Measurements from ENCODE around the gene BRSK1. TPM values are rescaled to one million over a fixed set of nuclear protein-coding genes. Genes with fewer than 3 reads are reported as not detected.

The BRSK1 gene
- total RNA-seq, 2 donors from 2014 or later: 11.9 to 15.7 TPM

- H3K27me3 Mint-ChIP-seq: no peaks in the 10 kb centered on the region
- DNase-seq (ENCODE audit: low spot score): no peak
- H3K9me3 Mint-ChIP-seq: no peaks in the 10 kb centered on the region
- H3K27ac Mint-ChIP-seq: peak overlapping the region; percentile 49 to 72
- ATAC-seq: no peak
- peaks cover 35 to 36% of the 10 kb centered on the region in 2 donors for H3K4me1 Mint-ChIP-seq (ENCODE audit: low read depth in 2 of 2)
- H3K36me3 Mint-ChIP-seq: peaks cover 10% of the 10 kb centered on the region
- no peak overlapping the region for H3K4me3 Mint-ChIP-seq
Observed at GRCh38 chr19:55248704-55249103, 35.1 kb upstream of the BRSK1 start.

DNA sequence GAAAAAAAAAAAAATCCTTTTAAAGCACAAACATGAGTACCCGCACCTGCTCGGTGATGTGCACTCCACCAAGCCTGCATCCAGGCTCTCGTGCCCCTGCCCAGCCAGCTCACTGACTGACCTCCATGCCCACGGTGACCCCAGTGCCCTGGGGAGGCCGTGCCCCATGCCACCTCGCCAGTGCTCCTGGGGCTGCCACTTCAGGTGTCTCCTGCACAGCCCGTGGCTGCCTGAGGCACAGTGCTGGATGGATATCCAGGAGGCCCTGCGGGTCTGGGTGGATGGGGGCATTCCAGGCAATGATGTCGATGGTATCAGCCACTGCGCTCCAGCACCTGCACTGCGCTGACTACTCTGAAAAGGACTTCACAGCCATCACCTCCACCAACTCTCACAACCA, 34.0 kb upstream of the BRSK1 start:
- H3K4me3 Mint-ChIP-seq: no peak overlapping the region
- DNase-seq (ENCODE audit: low spot score): no peak
- peaks cover 10% of the 10 kb centered on the region for H3K36me3 Mint-ChIP-seq
- ATAC-seq: no peak
- H3K27ac Mint-ChIP-seq: no peak overlapping the region
- H3K9me3 Mint-ChIP-seq: no peaks in the 10 kb centered on the region
- H3K27me3 Mint-ChIP-seq: no peaks in the 10 kb centered on the region
- H3K4me1 Mint-ChIP-seq (ENCODE audit: low read depth in 2 of 2): peaks cover 44 to 46% of the 10 kb centered on the region in 2 donors

- Mint-ChIP-seq H3K27me3 (no peaks in the 10 kb centered on the region), H3K36me3 (peaks cover 10% of the 10 kb centered on the region), H3K9me3 (no peaks in the 10 kb centered on the region), H3K27ac (peak overlapping the region; percentile 88 to 99), H3K4me1 (ENCODE audit: low read depth in 2 of 2) (peaks cover 47 to 52% of the 10 kb centered on the region in 2 donors), H3K4me3 (peak overlapping the region; percentile 100)
- ATAC-seq (no peak), DNase-seq (ENCODE audit: low spot score) (no peak)
Observed at GRCh38 chr19:55250262-55251036, 33.3 kb upstream of the BRSK1 start.

GRCh38 chr19:55251341-55252081, 32.3 kb upstream of the BRSK1 start:
- Mint-ChIP-seq H3K4me1 (ENCODE audit: low read depth in 2 of 2) (peaks cover 58 to 63% of the 10 kb centered on the region in 2 donors), H3K9me3 (no peaks in the 10 kb centered on the region), H3K4me3 (peak overlapping the region; percentile 100), H3K36me3 (peaks cover 20% of the 10 kb centered on the region), H3K27me3 (no peaks in the 10 kb centered on the region), H3K27ac (peak overlapping the region; percentile 88 to 99)
- peak; percentile 11 to 43 for ATAC-seq
- DNase-seq (ENCODE audit: low spot score): no peak

- no peak for DNase-seq (ENCODE audit: low spot score)
- Mint-ChIP-seq H3K4me1 (ENCODE audit: low read depth in 2 of 2) (peaks cover 71 to 78% of the 10 kb centered on the region in 2 donors), H3K9me3 (no peaks in the 10 kb centered on the region), H3K27ac (peak overlapping the region; percentile 88 to 99), H3K27me3 (no peaks in the 10 kb centered on the region), H3K4me3 (peak overlapping the region; percentile 100), H3K36me3 (peaks cover 33% of the 10 kb centered on the region)
- ATAC-seq: no peak
Observed at GRCh38 chr19:55252760-55253663, 30.8 kb upstream of the BRSK1 start.

GRCh38 chr19:55253842-55254624, 29.8 kb upstream of the BRSK1 start:
- H3K36me3 Mint-ChIP-seq: peaks cover 35% of the 10 kb centered on the region
- H3K4me1 Mint-ChIP-seq (ENCODE audit: low read depth in 2 of 2): peaks cover 62 to 70% of the 10 kb centered on the region in 2 donors
- H3K4me3 Mint-ChIP-seq: peak overlapping the region; percentile 100
- ATAC-seq: peak; percentile 28 to 38
- peak overlapping the region; percentile 88 to 99 for H3K27ac Mint-ChIP-seq
- no peaks in the 10 kb centered on the region for H3K27me3 Mint-ChIP-seq
- peak; percentile 77 for DNase-seq (ENCODE audit: low spot score)
- no peaks in the 10 kb centered on the region for H3K9me3 Mint-ChIP-seq

DNA sequence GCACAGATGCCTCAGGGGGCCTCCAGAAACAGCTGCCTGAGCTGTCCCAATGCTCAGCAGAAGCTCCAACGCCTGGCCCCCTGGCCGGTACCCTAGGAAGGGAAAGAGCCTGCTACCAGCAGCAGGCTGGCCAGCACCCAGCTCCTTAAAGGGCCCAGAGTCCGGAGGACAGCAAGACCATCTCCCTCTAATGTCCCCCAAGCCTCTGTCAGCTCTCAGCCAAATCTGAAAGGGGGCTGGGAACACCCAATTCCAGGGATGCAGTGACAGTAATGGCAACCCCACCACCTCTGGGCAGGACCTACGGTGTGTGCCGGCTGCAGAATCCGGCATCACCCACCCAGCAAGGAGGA, 29.2 kb upstream of the BRSK1 start:
- Mint-ChIP-seq H3K4me1 (ENCODE audit: low read depth in 2 of 2) (peaks cover 63 to 73% of the 10 kb centered on the region in 2 donors), H3K27me3 (no peaks in the 10 kb centered on the region), H3K36me3 (peaks cover 35% of the 10 kb centered on the region), H3K4me3 (peak overlapping the region; percentile 100), H3K9me3 (no peaks in the 10 kb centered on the region), H3K27ac (peak overlapping the region; percentile 88 to 99)
- ATAC-seq: no peak
- no peak for DNase-seq (ENCODE audit: low spot score)

- Mint-ChIP-seq H3K36me3 (peaks cover 34% of the 10 kb centered on the region), H3K4me1 (ENCODE audit: low read depth in 2 of 2) (peaks cover 65 to 78% of the 10 kb centered on the region in 2 donors), H3K27ac (peak overlapping the region; percentile 88 to 99), H3K9me3 (no peaks in the 10 kb centered on the region), H3K4me3 (peak overlapping the region; percentile 100), H3K27me3 (no peaks in the 10 kb centered on the region)
- DNase-seq (ENCODE audit: low spot score): no peak
- no peak for ATAC-seq
Observed at GRCh38 chr19:55255618-55256423, 28.0 kb upstream of the BRSK1 start.

DNA sequence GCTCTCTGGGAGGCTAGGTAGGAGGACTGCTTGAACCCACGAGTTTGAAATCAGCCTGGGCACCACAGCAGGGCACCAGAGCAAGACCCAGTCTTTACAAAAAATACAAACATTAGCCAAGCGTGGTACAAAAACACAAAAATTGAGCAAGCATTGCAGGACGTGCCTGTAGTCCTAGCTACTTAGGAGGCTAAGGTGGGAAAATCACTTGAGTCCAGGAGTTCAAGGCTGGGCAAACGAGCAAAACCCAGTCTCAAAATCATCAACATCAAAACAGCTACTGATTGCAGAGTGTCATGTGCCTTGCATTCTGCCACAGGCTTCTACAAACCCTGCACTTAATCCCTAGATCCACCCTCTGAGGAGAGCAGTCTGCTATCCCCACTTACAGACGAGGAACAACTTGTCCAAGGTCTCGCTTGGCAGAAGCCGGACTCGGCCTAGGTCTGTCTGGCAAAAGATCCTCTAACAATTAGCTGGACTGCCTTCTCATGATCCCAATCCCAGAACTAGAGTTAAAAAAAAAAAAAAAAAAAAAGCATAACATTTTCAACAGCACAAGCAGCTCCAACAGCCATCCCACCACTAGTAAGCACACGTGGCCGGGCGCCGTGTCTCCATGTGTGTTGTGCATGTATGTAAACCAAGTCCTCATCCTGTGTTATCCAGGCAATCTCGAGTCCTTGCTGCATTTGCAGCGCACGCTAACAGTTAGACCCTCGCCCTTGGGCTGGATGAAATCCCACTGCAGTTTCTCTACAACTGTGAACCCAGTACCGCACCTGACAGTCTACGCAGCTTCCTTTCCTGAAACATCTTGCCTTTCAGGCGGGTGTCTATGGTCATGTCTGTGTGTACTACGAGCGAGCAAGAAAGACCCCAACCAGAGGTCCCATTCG, 27.0 kb upstream of the BRSK1 start:
- no peak for DNase-seq (ENCODE audit: low spot score)
- no peak for ATAC-seq
- Mint-ChIP-seq H3K36me3 (peaks cover 28% of the 10 kb centered on the region), H3K9me3 (no peaks in the 10 kb centered on the region), H3K27me3 (no peaks in the 10 kb centered on the region), H3K27ac (peak overlapping the region; percentile 88 to 99), H3K4me3 (peak overlapping the region; percentile 100), H3K4me1 (ENCODE audit: low read depth in 2 of 2) (peaks cover 55 to 68% of the 10 kb centered on the region in 2 donors)

DNA sequence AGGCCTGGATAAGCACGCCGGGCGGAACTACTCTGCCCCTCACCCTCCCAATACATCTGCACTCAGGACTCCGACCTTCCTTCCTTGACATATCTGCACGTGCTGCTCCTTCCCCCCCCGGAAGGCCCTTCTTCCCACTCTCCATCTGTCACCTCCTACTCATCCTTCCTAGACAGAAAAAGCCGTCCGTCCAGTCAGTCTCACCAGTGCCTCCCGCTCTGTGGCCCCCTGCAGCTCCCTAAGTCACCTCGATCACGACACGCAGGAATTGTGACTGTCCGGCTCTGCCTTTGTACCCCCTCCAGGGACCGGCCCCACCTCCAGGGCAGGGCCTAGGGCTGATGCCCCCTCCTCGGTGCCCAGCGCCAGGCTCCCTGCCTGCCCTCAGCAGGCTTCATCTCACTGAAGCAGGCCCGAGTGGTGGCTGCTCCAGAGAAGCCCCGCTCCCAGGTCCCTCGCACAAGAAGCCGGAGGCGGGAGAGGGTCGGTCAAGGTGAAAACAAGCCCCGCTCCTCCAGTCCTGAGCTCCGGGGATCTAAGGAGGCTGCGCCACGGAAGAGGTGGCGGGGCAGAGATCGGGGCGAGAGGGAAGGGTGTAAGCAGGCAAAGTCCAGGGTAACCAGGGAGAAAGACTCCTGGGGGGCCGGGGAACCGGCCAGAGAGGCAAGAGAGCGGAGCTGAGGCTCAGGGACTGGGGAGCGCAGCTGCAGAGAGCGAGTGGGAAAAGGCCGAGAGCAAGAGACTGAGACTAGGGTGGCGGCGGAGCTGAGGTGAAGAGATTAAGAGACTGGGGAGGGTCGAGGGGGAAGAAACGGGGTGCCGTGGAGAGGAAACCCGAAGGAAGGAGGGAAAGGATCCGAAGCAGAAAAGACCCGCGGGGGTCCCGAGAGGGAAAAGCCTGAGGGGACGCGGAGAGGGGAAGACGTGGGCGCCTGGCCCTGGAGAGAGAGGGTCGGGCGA, 26.1 kb upstream of the BRSK1 start:
- peak overlapping the region; percentile 88 to 99 for H3K27ac Mint-ChIP-seq
- no peak for DNase-seq (ENCODE audit: low spot score)
- no peak for ATAC-seq
- peak overlapping the region; percentile 100 for H3K4me3 Mint-ChIP-seq
- peaks cover 53 to 65% of the 10 kb centered on the region in 2 donors for H3K4me1 Mint-ChIP-seq (ENCODE audit: low read depth in 2 of 2)
- no peaks in the 10 kb centered on the region for H3K27me3 Mint-ChIP-seq
- H3K36me3 Mint-ChIP-seq: peaks cover 26% of the 10 kb centered on the region
- no peaks in the 10 kb centered on the region for H3K9me3 Mint-ChIP-seq

- DNase-seq (ENCODE audit: low spot score) (peak; percentile 72), ATAC-seq (peak; percentile 29 to 54)
- peaks cover 50 to 58% of the 10 kb centered on the region in 2 donors for H3K4me1 Mint-ChIP-seq (ENCODE audit: low read depth in 2 of 2)
- H3K4me3 Mint-ChIP-seq: peak overlapping the region; percentile 100
- peaks cover 26% of the 10 kb centered on the region for H3K36me3 Mint-ChIP-seq
- H3K27me3 Mint-ChIP-seq: no peaks in the 10 kb centered on the region
- H3K9me3 Mint-ChIP-seq: no peaks in the 10 kb centered on the region
- peak overlapping the region; percentile 88 to 99 for H3K27ac Mint-ChIP-seq
Observed at GRCh38 chr19:55258476-55258827, 25.3 kb upstream of the BRSK1 start.
